Astrocyte (in vitro differentiated cells and primary cell): ENCODE measurements around the gene NID2. TPM values are rescaled to one million over a fixed set of nuclear protein-coding genes. Genes with fewer than 3 reads are reported as not detected.

Source experiments
- DNase-seq: peaks from one replicate; pipeline ENCODE4 v3.0.0-alpha.2; 2010; ENCODE audit warnings: low read depth
- FAIRE-seq: peaks from 2 replicates; lab custom pipeline; 2011; peaks lifted over from hg19 to GRCh38; lab: Jason Lieb, UNC
- H2AFZ ChIP-seq: 2 replicates; pipeline ENCODE4 v1.6.0; 2012; ENCODE audit warnings: low read depth, low read length, inconsistent platforms
- H3K27ac ChIP-seq: 2 replicates; pipeline ENCODE4 v1.5.1; 2011; ENCODE audit warnings: low read depth, low read length, inconsistent platforms
- H3K27me3 ChIP-seq: 2 replicates; pipeline ENCODE4 v1.6.0; 2011; ENCODE audit warnings: low read length, inconsistent platforms; ENCODE audit not compliant: insufficient read depth
- H3K36me3 ChIP-seq: 2 replicates; pipeline ENCODE4 v1.5.1; 2011; ENCODE audit warnings: low read length, inconsistent platforms; ENCODE audit not compliant: insufficient read depth
- H3K4me1 ChIP-seq: 2 replicates; pipeline ENCODE4 v1.5.1; 2011; ENCODE audit warnings: low read length, inconsistent platforms; ENCODE audit not compliant: insufficient read depth
- H3K4me2 ChIP-seq: 2 replicates; pipeline ENCODE4 v1.6.0; 2012; ENCODE audit warnings: low read length, inconsistent platforms
- H3K4me3 ChIP-seq: 2 replicates; pipeline ENCODE4 v1.5.1; 2011; ENCODE audit warnings: low read depth, mild to moderate bottlenecking, low read length, inconsistent platforms; ENCODE audit not compliant: insufficient read depth
- H3K79me2 ChIP-seq: 2 replicates; pipeline ENCODE4 v1.6.0; 2012; ENCODE audit warnings: mild to moderate bottlenecking, low read length, inconsistent platforms; ENCODE audit not compliant: insufficient read depth
- H3K9ac ChIP-seq: 2 replicates; pipeline ENCODE4 v1.6.0; 2012; ENCODE audit warnings: mild to moderate bottlenecking, low read length, inconsistent platforms
- H3K9me3 ChIP-seq: 2 replicates; pipeline ENCODE4 v1.5.1; 2012; ENCODE audit warnings: low read depth, mild to moderate bottlenecking, low read length, inconsistent platforms; ENCODE audit not compliant: insufficient read depth
- H4K20me1 ChIP-seq: 2 replicates; pipeline ENCODE4 v1.6.0; 2012; ENCODE audit warnings: low read length, inconsistent platforms; ENCODE audit not compliant: insufficient read depth
- H3K27ac Mint-ChIP-seq: one replicate; pipeline ENCODE4 v1.8.0; 2021; ENCODE audit warnings: mild to moderate bottlenecking, mixed read lengths; ENCODE audit not compliant: unreplicated experiment
- H3K27me3 Mint-ChIP-seq: one replicate; pipeline ENCODE4 v1.8.0; 2021; ENCODE audit warnings: low read depth, mixed read lengths; ENCODE audit not compliant: unreplicated experiment
- H3K36me3 Mint-ChIP-seq: one replicate; pipeline ENCODE4 v1.8.0; 2021; ENCODE audit warnings: low read depth, mixed read lengths; ENCODE audit not compliant: unreplicated experiment
- H3K4me1 Mint-ChIP-seq: one replicate; pipeline ENCODE4 v1.8.0; 2021; ENCODE audit warnings: low read depth, mixed read lengths; ENCODE audit not compliant: unreplicated experiment
- H3K4me3 Mint-ChIP-seq: one replicate; pipeline ENCODE4 v1.8.0; 2021; ENCODE audit warnings: mild to moderate bottlenecking, moderate library complexity, mixed read lengths; ENCODE audit not compliant: unreplicated experiment
- H3K9me3 Mint-ChIP-seq: one replicate; pipeline ENCODE4 v1.8.0; 2021; ENCODE audit warnings: mild to moderate bottlenecking, mixed read lengths; ENCODE audit not compliant: unreplicated experiment
- CTCF ChIP-seq: IDR thresholded peaks from 2 replicates; pipeline ENCODE4 v1.5.1; 2011; ENCODE audit warnings: low read depth, mild to moderate bottlenecking, inconsistent platforms, low read length, moderate library complexity; ENCODE audit not compliant: insufficient read depth
- EZH2 ChIP-seq: IDR thresholded peaks from 2 replicates; pipeline ENCODE4 v1.6.1; 2012; ENCODE audit warnings: mild to moderate bottlenecking, low read length, inconsistent platforms; ENCODE audit not compliant: insufficient read depth
- total RNA-seq: library from RNA; stranded (reverse); gene quantifications from 2 replicates; pipeline ENCODE4 v1.2.1, GENCODE V29; 2021

The NID2 gene
- total RNA-seq, 1 donor from 2014 or later = 22.3 TPM

- Histone ChIP-seq H3K27me3 (no peaks in the 10 kb centered on the region), H3K79me2 (no peaks in the 10 kb centered on the region), H3K9me3 (peaks cover 7% of the 10 kb centered on the region), H3K4me2 (no peak overlapping the region), H3K4me3 (no peak overlapping the region), H3K9ac (no peak overlapping the region), H3K36me3 (no peaks in the 10 kb centered on the region), H3K4me1 (no peaks in the 10 kb centered on the region), H3K27ac (no peak overlapping the region), H2AFZ (no peak overlapping the region), H4K20me1 (no peaks in the 10 kb centered on the region)
- FAIRE-seq (no peak), DNase-seq (no peak)
- H3K27me3 Mint-ChIP-seq = no peaks in the 10 kb centered on the region
- peaks cover 15% of the 10 kb centered on the region for H3K4me1 Mint-ChIP-seq
- no peak overlapping the region for H3K4me3 Mint-ChIP-seq
- TF ChIP-seq EZH2 = no peak
- no peak for TF ChIP-seq CTCF
- H3K27ac Mint-ChIP-seq = no peak overlapping the region
- H3K9me3 Mint-ChIP-seq = peaks cover 12% of the 10 kb centered on the region
- peaks cover 8% of the 10 kb centered on the region for H3K36me3 Mint-ChIP-seq
Measured at GRCh38 chr14:51960866-51961265, 108.0 kb downstream of the NID2 start.

- Mint-ChIP-seq H3K27ac (no peak overlapping the region), H3K4me1 (peaks cover 15% of the 10 kb centered on the region), H3K9me3 (peaks cover 12% of the 10 kb centered on the region), H3K27me3 (no peaks in the 10 kb centered on the region), H3K36me3 (peaks cover 8% of the 10 kb centered on the region), H3K4me3 (no peak overlapping the region)
- Histone ChIP-seq H3K79me2 (no peaks in the 10 kb centered on the region), H3K9ac (no peak overlapping the region), H3K27me3 (no peaks in the 10 kb centered on the region), H3K4me2 (no peak overlapping the region), H3K27ac (no peak overlapping the region), H3K9me3 (peaks cover 7% of the 10 kb centered on the region), H3K36me3 (no peaks in the 10 kb centered on the region), H4K20me1 (no peaks in the 10 kb centered on the region), H3K4me1 (no peaks in the 10 kb centered on the region), H3K4me3 (no peak overlapping the region), H2AFZ (no peak overlapping the region)
- TF ChIP-seq EZH2 (no peak), CTCF (no peak)
- no peak for DNase-seq
- FAIRE-seq = peak; percentile 17
Measured at GRCh38 chr14:51959928-51960327, 108.9 kb downstream of the NID2 start.

GRCh38 chr14:51957950-51958349 is 110.9 kb downstream of the NID2 start:
- H3K27ac ChIP-seq = no peak overlapping the region
- no peak overlapping the region for H2AFZ ChIP-seq
- H3K4me1 Mint-ChIP-seq = peaks cover 12% of the 10 kb centered on the region
- TF ChIP-seq CTCF = no peak
- no peak for TF ChIP-seq EZH2
- FAIRE-seq = peak; percentile 45
- H3K79me2 ChIP-seq = no peaks in the 10 kb centered on the region
- H3K27ac Mint-ChIP-seq = no peak overlapping the region
- no peak overlapping the region for H3K4me2 ChIP-seq
- H3K9me3 Mint-ChIP-seq = peaks cover 9% of the 10 kb centered on the region
- no peaks in the 10 kb centered on the region for H3K27me3 Mint-ChIP-seq
- no peaks in the 10 kb centered on the region for H4K20me1 ChIP-seq
- no peaks in the 10 kb centered on the region for H3K36me3 ChIP-seq
- H3K27me3 ChIP-seq = no peaks in the 10 kb centered on the region
- H3K4me3 ChIP-seq = no peak overlapping the region
- peaks cover 8% of the 10 kb centered on the region for H3K36me3 Mint-ChIP-seq
- no peaks in the 10 kb centered on the region for H3K4me1 ChIP-seq
- no peak overlapping the region for H3K9ac ChIP-seq
- DNase-seq = peak; percentile 62
- H3K9me3 ChIP-seq = peaks cover 7% of the 10 kb centered on the region
- H3K4me3 Mint-ChIP-seq = no peak overlapping the region

Other genes with a start within 250 kb of the NID2 start
- 7.3 and 8.1 TPM in 2 replicates for gene GNG2, start 208.4 kb downstream of the NID2 start, total RNA-seq
- gene RTRAF, start 79.5 kb downstream of the NID2 start, total RNA-seq = 213 and 224 TPM in 2 replicates
- gene PTGDR, start 198.6 kb upstream of the NID2 start, total RNA-seq = not detected in 2 replicates
- 0.26 TPM in 1 of 2 replicates, not detected in the other for gene PTGER2, start 245.3 kb upstream of the NID2 start, total RNA-seq